ENCODE measurements around the gene TMEM179. TPM values are rescaled to one million over a fixed set of nuclear protein-coding genes. Genes with fewer than 3 reads are reported as not detected.
A peak's percentile ranks its signal among the peaks of the same experiment; 100 is the strongest.

TMEM179 gene
- polyA plus RNA-seq, 6 donors from 2014 or later = not detected

DNA sequence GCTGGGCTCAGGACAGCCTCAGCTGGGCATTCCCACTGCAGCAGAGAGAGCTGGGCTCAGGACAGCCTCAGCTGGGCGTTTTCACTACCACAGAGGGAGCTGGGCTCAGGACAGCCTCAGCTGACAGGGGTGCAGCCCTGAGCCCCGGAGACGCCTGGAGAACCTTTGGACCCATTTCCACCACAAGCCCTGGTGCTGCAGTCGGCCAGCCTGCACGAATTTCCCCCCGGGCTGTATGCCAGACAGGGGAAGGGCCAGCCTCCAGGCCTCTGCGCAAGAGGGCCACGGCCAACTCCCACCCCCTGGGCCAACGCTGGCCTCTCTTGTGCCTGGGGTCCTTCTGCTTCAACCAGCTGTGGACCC, 27.6 kb downstream of the TMEM179 start:
- Mint-ChIP-seq H3K4me3 (no peak overlapping the region), H3K27ac (no peak overlapping the region), H3K9me3 (no peaks in the 10 kb centered on the region), H3K4me1 (no peaks in the 10 kb centered on the region), H3K27me3 (peaks cover 9 to 30% (median 16%) of the 10 kb centered on the region in 3 donors), H3K36me3 (no peaks in the 10 kb centered on the region)
- DNase-seq = no peak
- ATAC-seq (ENCODE audit: low read depth in 2 of 2) = no peak

GRCh38 chr14:104576232-104576969, 28.2 kb downstream of the TMEM179 start:
- H3K4me1 Mint-ChIP-seq = no peaks in the 10 kb centered on the region
- H3K27me3 Mint-ChIP-seq = peaks cover 8 to 26% (median 12%) of the 10 kb centered on the region in 3 donors
- no peak overlapping the region for H3K4me3 Mint-ChIP-seq
- DNase-seq = no peak
- H3K36me3 Mint-ChIP-seq = no peaks in the 10 kb centered on the region
- no peak for ATAC-seq (ENCODE audit: low read depth in 2 of 2)
- H3K27ac Mint-ChIP-seq = no peak overlapping the region
- no peaks in the 10 kb centered on the region for H3K9me3 Mint-ChIP-seq

DNA sequence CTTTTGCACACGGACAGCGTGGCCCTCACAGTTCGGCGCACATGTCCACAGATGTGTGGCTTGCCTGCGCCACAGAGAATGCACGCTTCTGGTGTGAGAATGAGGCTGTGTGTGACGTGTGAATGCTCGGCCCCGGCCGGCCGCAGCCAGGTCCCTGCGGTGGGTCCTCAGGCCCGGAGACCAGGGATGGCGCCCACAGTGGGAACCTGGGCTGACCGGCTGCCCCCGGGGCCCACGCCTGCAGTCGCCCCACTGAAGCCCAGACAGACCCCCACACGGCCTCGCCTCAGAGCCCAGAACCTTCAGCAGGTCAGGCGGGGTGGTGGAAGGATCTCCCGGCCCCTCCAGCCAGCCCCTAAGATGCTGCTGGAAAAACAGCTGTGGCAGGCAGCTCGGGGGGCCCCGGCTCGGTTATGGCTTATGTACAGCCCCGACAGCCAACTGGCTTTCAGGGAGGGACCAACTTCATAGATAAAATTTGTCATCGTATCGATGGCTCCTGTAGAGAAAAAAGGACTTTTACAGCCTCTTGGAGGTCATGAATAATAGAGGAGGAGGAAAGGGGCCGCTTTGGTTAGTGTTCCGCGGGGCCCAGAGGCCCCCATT, 29.5 kb downstream of the TMEM179 start:
- no peaks in the 10 kb centered on the region for H3K4me1 Mint-ChIP-seq
- H3K9me3 Mint-ChIP-seq = no peaks in the 10 kb centered on the region
- no peaks in the 10 kb centered on the region for H3K36me3 Mint-ChIP-seq
- DNase-seq (no peak), ATAC-seq (ENCODE audit: low read depth in 2 of 2) (no peak)
- H3K27ac Mint-ChIP-seq = no peak overlapping the region
- H3K4me3 Mint-ChIP-seq = no peak overlapping the region
- H3K27me3 Mint-ChIP-seq = peaks cover 6 to 22% (median 8%) of the 10 kb centered on the region in 3 donors

DNA sequence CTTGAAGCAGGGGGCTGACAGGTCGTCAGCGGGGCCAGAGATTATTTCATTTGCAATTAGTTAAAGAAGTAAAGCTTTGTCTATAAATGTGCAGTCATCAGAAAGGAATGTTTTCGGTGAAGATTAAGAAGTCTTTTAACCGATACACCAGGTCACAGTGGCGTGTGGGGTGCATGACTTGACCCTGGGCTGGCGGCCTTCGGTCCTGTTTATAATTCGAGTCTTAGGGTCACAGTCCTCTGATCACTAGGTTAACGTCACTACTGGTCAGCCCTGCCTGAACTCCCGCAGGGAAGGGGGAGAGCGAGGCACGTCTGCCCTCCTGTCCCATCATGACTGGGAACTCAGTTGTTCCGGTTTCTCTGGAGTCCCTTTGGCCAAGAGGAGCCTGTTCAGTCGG, 30.0 kb downstream of the TMEM179 start:
- H3K9me3 Mint-ChIP-seq = no peaks in the 10 kb centered on the region
- no peak for DNase-seq
- peak overlapping the region in 1 of 6 donors; percentile 76 for H3K27ac Mint-ChIP-seq
- no peaks in the 10 kb centered on the region for H3K4me1 Mint-ChIP-seq
- H3K36me3 Mint-ChIP-seq = no peaks in the 10 kb centered on the region
- no peak for ATAC-seq (ENCODE audit: low read depth in 2 of 2)
- peaks cover 7 to 22% (median 8%) of the 10 kb centered on the region in 3 donors for H3K27me3 Mint-ChIP-seq
- no peak overlapping the region for H3K4me3 Mint-ChIP-seq

DNA sequence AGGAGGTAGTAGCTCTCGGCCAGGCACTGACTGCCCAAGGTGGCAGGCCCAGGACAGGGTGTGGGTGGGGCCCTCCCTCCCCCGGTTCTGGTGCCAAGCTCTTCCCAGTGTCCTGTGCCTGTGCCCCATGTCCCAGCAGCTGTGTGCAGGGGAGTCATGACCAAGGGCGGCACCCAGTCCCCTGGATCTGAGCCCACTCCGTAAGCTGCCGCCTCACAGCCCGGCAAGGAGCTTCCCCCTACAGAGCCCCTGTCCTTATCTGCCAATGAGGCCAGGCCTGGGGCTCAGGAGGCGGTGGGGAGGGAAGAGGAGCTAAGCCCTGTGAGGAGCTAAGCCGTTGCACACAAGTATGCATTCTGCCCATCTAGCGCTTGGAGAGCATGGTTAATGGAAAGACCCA, 30.6 kb downstream of the TMEM179 start:
- no peaks in the 10 kb centered on the region for H3K36me3 Mint-ChIP-seq
- H3K9me3 Mint-ChIP-seq = no peaks in the 10 kb centered on the region
- no peak overlapping the region for H3K27ac Mint-ChIP-seq
- DNase-seq = no peak
- peaks cover 8 to 26% (median 10%) of the 10 kb centered on the region in 3 donors for H3K27me3 Mint-ChIP-seq
- H3K4me1 Mint-ChIP-seq = no peaks in the 10 kb centered on the region
- no peak overlapping the region for H3K4me3 Mint-ChIP-seq
- ATAC-seq (ENCODE audit: low read depth in 2 of 2) = no peak

- DNase-seq = no peak
- Mint-ChIP-seq H3K27ac (peak overlapping the region in 1 of 6 donors; percentile 47), H3K27me3 (peaks cover 8 to 25% (median 10%) of the 10 kb centered on the region in 3 donors), H3K36me3 (no peaks in the 10 kb centered on the region), H3K4me1 (no peaks in the 10 kb centered on the region), H3K9me3 (no peaks in the 10 kb centered on the region), H3K4me3 (no peak overlapping the region)
- no peak for ATAC-seq (ENCODE audit: low read depth in 2 of 2)
Observed at GRCh38 chr14:104572668-104573067, 31.9 kb downstream of the TMEM179 start.

DNA sequence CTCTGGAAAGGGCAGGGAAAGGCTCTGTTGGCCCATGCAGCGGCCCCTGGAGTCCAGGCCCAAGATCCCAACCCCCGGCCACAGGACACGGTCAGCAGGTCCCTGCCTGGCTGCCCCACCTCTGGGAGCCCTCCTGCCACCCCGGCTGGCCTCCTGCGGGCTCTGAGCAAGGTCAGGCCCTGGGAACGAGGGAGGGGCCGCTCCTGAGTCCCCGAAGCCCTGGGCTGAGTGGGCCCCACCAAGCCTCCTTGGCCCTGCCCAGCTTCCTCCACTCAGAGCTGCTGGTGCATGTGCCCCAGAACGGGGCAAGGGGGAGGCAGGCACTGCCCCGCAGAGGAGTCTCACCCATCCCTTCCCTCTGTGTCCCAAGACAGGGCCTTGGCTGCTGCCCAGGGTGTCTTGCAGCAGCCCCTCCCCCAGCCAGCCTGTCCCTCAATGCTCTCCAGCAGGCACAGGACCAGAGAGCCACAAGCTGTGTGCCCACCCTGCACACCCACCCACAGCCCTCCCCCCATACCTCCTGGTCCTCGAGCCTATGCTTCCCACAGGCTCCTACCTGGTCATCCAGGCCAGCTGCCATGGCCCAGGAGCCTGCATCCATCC, 32.4 kb downstream of the TMEM179 start:
- Mint-ChIP-seq H3K9me3 (no peaks in the 10 kb centered on the region), H3K27me3 (peaks cover 8 to 26% (median 10%) of the 10 kb centered on the region in 3 donors), H3K4me1 (no peaks in the 10 kb centered on the region), H3K36me3 (no peaks in the 10 kb centered on the region), H3K27ac (peak overlapping the region in 1 of 6 donors; percentile 54), H3K4me3 (no peak overlapping the region)
- ATAC-seq (ENCODE audit: low read depth in 2 of 2) = no peak
- DNase-seq = no peak

DNA sequence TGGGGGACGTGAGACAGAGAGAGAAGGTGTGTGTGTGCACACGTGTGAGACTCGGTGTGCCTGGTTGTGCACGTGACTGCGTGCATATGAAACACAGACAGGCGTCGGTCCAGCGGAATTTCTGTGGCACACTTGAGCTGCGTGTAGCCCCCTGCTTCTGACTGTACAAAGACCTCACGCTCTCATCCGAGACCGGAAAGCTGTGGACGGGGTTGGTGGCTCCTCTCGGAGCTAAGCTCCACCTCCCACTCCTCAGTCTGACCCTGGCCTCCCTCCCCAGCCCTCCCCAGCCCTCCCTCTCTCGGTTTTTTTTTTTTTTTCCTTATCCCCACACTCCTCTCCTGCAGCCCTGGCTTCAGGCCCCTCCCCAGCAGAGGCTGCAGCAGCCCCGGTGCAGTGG, 33.3 kb downstream of the TMEM179 start:
- ATAC-seq (ENCODE audit: low read depth in 2 of 2) (no peak), DNase-seq (no peak)
- no peak overlapping the region for H3K4me3 Mint-ChIP-seq
- H3K27me3 Mint-ChIP-seq = peaks cover 10 to 35% (median 10%) of the 10 kb centered on the region in 3 donors
- no peaks in the 10 kb centered on the region for H3K4me1 Mint-ChIP-seq
- H3K36me3 Mint-ChIP-seq = no peaks in the 10 kb centered on the region
- no peaks in the 10 kb centered on the region for H3K9me3 Mint-ChIP-seq
- H3K27ac Mint-ChIP-seq = no peak overlapping the region

DNA sequence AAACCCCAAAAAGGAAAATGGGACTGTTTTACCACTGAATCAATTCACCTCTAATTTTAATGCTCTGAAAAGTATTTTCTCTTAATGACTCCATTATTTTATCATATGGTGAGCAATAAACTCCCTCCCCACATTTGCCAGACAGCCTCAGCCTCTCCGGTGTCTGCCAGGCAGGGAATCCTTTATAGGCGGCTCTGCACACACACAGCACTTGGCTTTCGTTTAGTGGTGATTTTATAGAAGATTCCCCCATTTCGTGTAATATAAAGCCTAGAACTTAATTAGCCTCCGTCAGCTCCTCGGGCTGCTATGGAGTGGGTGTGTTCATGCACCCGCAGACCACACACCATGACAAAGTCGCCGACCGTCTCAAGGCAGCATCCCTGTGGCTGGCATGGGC, 35.1 kb downstream of the TMEM179 start:
- Mint-ChIP-seq H3K4me1 (no peaks in the 10 kb centered on the region), H3K27ac (no peak overlapping the region), H3K36me3 (no peaks in the 10 kb centered on the region)

GRCh38 chr14:104568620-104569019, 36.0 kb downstream of the TMEM179 start:
- Mint-ChIP-seq H3K27ac (no peak overlapping the region), H3K27me3 (peaks cover 5 to 59% (median 29%) of the 10 kb centered on the region in 3 donors), H3K9me3 (no peaks in the 10 kb centered on the region), H3K4me3 (no peak overlapping the region), H3K36me3 (no peaks in the 10 kb centered on the region), H3K4me1 (peaks cover 4 to 7% (median 5%) of the 10 kb centered on the region in 3 donors)
- DNase-seq (no peak), ATAC-seq (ENCODE audit: low read depth in 2 of 2) (no peak)

More for the DNA sequence above, 35.1 kb downstream of the TMEM179 start:
- peaks cover 10 to 52% (median 21%) of the 10 kb centered on the region in 3 donors for H3K27me3 Mint-ChIP-seq
- no peaks in the 10 kb centered on the region for H3K9me3 Mint-ChIP-seq
- ATAC-seq (ENCODE audit: low read depth in 2 of 2) (no peak), DNase-seq (no peak)
- peak overlapping the region in 1 of 8 donors; percentile 25 for H3K4me3 Mint-ChIP-seq

- no peak overlapping the region for H3K27ac Mint-ChIP-seq
- DNase-seq (no peak), ATAC-seq (ENCODE audit: low read depth in 2 of 2) (no peak)
- peaks cover 4 to 12% (median 5%) of the 10 kb centered on the region in 3 donors for H3K4me1 Mint-ChIP-seq
- no peaks in the 10 kb centered on the region for H3K36me3 Mint-ChIP-seq
- no peaks in the 10 kb centered on the region for H3K9me3 Mint-ChIP-seq
- H3K4me3 Mint-ChIP-seq = no peak overlapping the region
- peaks cover 5 to 63% (median 30%) of the 10 kb centered on the region in 3 donors for H3K27me3 Mint-ChIP-seq
Observed at GRCh38 chr14:104567957-104568225, 36.7 kb downstream of the TMEM179 start.

GRCh38 chr14:104567141-104567956, 37.2 kb downstream of the TMEM179 start:
- Mint-ChIP-seq H3K27me3 (peaks cover 5 to 59% (median 30%) of the 10 kb centered on the region in 3 donors), H3K4me3 (no peak overlapping the region), H3K27ac (no peak overlapping the region)

More at GRCh38 chr14:104567141-104567956, 37.2 kb downstream of the TMEM179 start:
- Mint-ChIP-seq H3K36me3 (no peaks in the 10 kb centered on the region), H3K9me3 (no peaks in the 10 kb centered on the region), H3K4me1 (peaks cover 4 to 12% (median 5%) of the 10 kb centered on the region in 3 donors)
- ATAC-seq (ENCODE audit: low read depth in 2 of 2) (no peak), DNase-seq (no peak)

All from naive B cell (primary cell).